Measurements from ENCODE around the gene GPX8. TPM values are rescaled to one million over a fixed set of nuclear protein-coding genes. Genes with fewer than 3 reads are reported as not detected.

GPX8 gene
- total RNA-seq, 1 donor from 2014 or later: 49.0 TPM

GRCh38 chr5:55187370-55187769 is 27.4 kb downstream of the GPX8 start:
- Mint-ChIP-seq H3K36me3 (ENCODE audit: low read depth) (no peaks in the 10 kb centered on the region), H3K27me3 (ENCODE audit: low read depth) (peaks cover 68% of the 10 kb centered on the region), H3K27ac (ENCODE audit: unreplicated experiment) (no peak overlapping the region), H3K4me3 (no peak overlapping the region), H3K4me1 (peaks cover 3% of the 10 kb centered on the region), H3K9me3 (peaks cover 2% of the 10 kb centered on the region)
- peak; percentile 43 for TF ChIP-seq CTCF (conservative IDR thresholded peaks at IDR 0.05)
- DNase-seq (ENCODE audit: low read depth, low spot score): no peak

DNA sequence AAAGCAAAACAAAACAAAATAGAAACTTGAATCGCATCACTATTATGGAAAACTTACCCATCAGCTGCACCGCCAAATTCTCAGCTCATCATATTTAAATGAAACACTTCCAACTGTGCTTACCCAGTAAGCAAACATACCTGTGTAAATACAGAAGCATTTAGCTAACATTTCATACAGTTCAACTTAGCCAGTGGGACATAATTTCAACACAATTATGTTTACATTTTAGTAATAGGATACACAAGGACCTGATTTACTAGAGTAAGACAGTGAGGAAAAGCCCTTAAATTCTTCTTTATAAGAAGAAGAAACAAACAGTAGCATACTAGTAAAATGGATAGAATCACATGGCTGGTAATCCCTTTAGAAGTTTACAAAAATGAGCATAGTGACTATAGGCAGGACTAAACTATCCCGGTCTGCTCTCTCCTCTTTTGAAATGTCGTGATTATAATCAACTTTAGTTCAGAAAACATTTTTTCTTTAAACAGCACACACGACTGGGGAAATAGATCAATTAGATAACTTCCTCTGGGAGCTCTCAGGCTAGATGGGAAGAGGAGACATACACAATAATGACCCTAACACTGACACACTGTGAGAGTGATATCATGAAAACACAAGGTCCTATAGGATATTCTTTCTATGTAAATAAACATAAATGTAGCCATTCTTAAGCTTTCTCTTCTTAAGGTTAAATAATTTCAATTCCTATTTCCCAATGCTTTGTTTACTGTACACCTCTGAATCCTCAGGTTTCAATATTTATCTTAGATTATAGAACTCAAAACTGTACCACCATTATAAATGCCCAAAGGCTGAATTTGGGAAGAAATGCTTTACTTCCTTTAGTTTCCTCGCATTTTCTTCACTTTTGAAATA is 28.9 kb downstream of the GPX8 start:
- Mint-ChIP-seq H3K9me3 (peaks cover 2% of the 10 kb centered on the region), H3K36me3 (ENCODE audit: low read depth) (no peaks in the 10 kb centered on the region), H3K27ac (ENCODE audit: unreplicated experiment) (no peak overlapping the region), H3K27me3 (ENCODE audit: low read depth) (peaks cover 71% of the 10 kb centered on the region), H3K4me3 (no peak overlapping the region), H3K4me1 (peaks cover 3% of the 10 kb centered on the region)
- DNase-seq (ENCODE audit: low read depth, low spot score): no peak
- TF ChIP-seq CTCF (conservative IDR thresholded peaks at IDR 0.05): no peak

DNA sequence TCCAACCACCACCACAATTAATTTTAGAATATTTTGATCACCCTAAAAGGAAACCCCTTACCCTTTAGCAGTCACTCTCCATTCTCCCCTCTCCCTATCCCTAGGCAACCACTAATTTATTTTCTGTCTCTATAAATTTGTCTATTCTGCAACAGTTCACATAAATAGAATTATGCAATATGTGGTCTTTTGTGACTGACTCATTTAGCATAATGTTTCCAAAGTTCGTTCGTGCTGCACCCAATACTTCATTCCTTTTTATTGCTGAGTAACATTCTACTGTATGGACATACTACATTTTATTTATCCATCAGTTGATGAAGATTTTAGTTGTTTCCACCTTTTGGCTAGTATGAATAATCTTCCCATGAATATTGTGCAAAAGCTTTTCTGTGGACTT is 31.2 kb downstream of the GPX8 start:
- Mint-ChIP-seq H3K4me1 (peaks cover 3% of the 10 kb centered on the region), H3K4me3 (no peak overlapping the region), H3K27ac (ENCODE audit: unreplicated experiment) (no peak overlapping the region), H3K9me3 (peaks cover 2% of the 10 kb centered on the region), H3K36me3 (ENCODE audit: low read depth) (no peaks in the 10 kb centered on the region), H3K27me3 (ENCODE audit: low read depth) (peaks cover 73% of the 10 kb centered on the region)
- TF ChIP-seq CTCF (conservative IDR thresholded peaks at IDR 0.05): no peak
- no peak for DNase-seq (ENCODE audit: low read depth, low spot score)

DNA sequence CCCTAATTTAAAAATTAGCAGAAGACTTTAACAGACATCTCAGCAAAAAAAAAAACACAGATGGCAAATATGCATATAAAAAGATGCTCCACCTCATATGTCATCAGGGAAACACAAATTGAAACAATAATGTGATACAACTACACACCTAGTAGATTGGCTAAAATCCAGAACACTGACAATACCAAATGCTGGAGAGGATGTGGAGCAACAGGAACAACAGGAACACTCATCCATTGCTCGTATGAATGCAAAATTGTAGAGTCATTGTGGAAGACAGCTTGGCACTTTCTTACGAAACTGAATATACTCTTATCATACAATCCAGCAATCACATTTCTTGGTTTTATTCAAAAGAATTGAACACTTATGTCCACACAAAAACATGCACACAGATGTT is 45.0 kb downstream of the GPX8 start:
- no peak for TF ChIP-seq CTCF (conservative IDR thresholded peaks at IDR 0.05)
- H3K27me3 Mint-ChIP-seq (ENCODE audit: low read depth): peaks cover 64% of the 10 kb centered on the region
- no peaks in the 10 kb centered on the region for H3K36me3 Mint-ChIP-seq (ENCODE audit: low read depth)
- peaks cover 6% of the 10 kb centered on the region for H3K9me3 Mint-ChIP-seq
- no peak overlapping the region for H3K4me3 Mint-ChIP-seq
- H3K4me1 Mint-ChIP-seq: no peaks in the 10 kb centered on the region
- H3K27ac Mint-ChIP-seq (ENCODE audit: unreplicated experiment): no peak overlapping the region
- DNase-seq (ENCODE audit: low read depth, low spot score): no peak

DNA sequence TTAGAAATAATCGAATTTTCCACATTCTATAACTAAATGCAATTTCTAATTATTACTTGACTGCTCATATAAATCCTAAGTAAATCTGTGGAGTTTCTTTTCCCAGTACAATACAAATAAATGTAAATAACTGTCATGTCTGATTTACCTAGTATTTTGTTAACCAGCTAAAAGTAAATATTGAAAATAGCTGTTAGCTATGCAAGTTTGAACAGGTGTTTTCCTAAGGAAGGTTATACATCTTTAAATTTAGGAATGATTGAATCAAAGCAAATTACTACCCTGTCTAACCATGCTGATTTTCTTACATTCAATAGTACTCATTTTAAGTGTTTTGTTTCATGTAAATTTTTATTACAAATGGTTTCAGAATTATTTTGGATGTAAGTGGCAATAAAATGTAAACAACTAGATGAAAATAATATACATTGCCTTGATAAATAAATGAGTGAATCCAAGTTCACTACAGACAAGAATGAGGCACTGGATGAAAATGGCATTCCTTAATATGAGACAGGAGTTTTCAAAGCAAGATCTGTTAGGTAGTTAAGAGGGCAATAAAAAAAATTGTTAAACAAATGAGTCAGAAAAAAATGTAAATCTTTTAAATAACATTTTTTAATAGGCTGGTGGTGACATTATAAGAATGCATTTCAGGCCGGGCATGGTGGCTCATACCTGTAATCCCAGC is 51.4 kb downstream of the GPX8 start:
- Mint-ChIP-seq H3K27ac (ENCODE audit: unreplicated experiment) (no peak overlapping the region), H3K9me3 (no peaks in the 10 kb centered on the region), H3K4me1 (no peaks in the 10 kb centered on the region), H3K27me3 (ENCODE audit: low read depth) (peaks cover 56% of the 10 kb centered on the region), H3K4me3 (no peak overlapping the region), H3K36me3 (ENCODE audit: low read depth) (no peaks in the 10 kb centered on the region)
- TF ChIP-seq CTCF (conservative IDR thresholded peaks at IDR 0.05): no peak
- no peak for DNase-seq (ENCODE audit: low read depth, low spot score)

Small RNA genes lying within 50 kb of the gene (microRNA-seq; reads per million reads assigned to microRNA genes)
- gene MIR449A (48.0 reads per million, percentile 50 among the genes with 10 or more reads in this experiment), gene MIR449B (not detected), gene MIR449C (4.1 reads per million)

Other genes starting within 250 kb of the GPX8 start
- gene ESM1, start 174.6 kb upstream of the GPX8 start, total RNA-seq: not detected in 2 replicates
- not detected in 2 replicates for gene GZMK, start 135.9 kb upstream of the GPX8 start, total RNA-seq
- not detected in 2 replicates for gene GZMA, start 57.5 kb upstream of the GPX8 start, total RNA-seq
- not detected in 2 replicates for gene CDC20B, start 13.0 kb downstream of the GPX8 start, total RNA-seq
- gene MCIDAS, start 67.1 kb downstream of the GPX8 start, total RNA-seq: not detected in 2 replicates
- 0.28 TPM in 1 of 2 replicates, not detected in the other for gene CCNO, start 73.4 kb downstream of the GPX8 start, total RNA-seq
- 29.6 and 30.0 TPM in 2 replicates for gene DHX29, start 147.5 kb downstream of the GPX8 start, total RNA-seq
- gene MTREX, start 147.8 kb downstream of the GPX8 start, total RNA-seq: 97.2 and 101 TPM in 2 replicates

Measured in neural crest cell (in vitro differentiated cells).